HG02943 (cell line): ENCODE data around the gene CUBN.
"Not testable (repeated sequence)": the region's sequence is repeated elsewhere in the genome, so short reads cannot be mapped to it uniquely, and the experiment has no call there.

ENCODE experiments used
- ATAC-seq: cut with Tn5 transposase; IDR thresholded peaks from one replicate; pipeline ENCODE4 v1.9.1; 2021; ENCODE audit warnings: mild to moderate bottlenecking, low read depth, moderate library complexity; ENCODE audit not compliant: unreplicated experiment

CUBN gene

DNA sequence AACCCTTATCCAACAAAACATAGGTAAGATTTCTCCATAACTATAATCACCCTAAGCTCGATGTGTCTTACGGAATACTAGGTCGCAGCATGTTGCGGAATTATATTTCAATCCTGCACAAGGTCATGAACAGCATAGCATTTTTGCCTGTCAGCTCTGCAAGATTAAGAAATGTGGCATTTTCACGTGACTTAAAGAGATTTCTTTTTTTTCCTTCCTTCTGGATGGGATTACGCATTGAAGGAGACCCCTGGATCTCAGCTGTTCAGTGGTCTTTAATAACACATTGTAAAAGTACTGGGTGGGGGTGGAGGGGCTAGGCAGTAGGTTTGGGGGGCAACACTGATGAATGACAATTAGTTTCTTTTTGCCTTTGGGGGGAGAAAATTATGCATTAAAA lies 106.7 kb downstream of the CUBN start:
- ATAC-seq: no peak

DNA sequence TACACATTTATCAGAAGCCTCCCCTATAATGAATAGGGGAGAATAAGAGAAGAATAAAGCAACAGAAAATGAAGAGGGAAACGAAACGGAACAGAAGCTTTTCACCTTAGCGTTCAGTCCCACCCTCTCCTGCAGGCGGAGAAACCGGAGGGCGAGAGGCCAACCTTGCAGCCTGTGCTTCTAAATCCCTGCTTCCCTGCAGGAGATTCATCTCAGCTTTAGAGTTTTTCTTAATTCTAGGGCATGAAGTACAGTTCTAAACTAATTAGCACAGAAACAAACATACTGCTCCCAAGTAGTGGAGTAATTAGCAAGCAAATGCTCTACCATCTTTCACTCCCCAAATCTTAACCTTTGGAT lies 107.2 kb downstream of the CUBN start:
- ATAC-seq: no peak

- no peak for ATAC-seq
Measured at GRCh38 chr10:17021656-17022465, 107.8 kb downstream of the CUBN start.

- ATAC-seq: no peak
Measured at GRCh38 chr10:17019696-17020095, 109.9 kb downstream of the CUBN start.

DNA sequence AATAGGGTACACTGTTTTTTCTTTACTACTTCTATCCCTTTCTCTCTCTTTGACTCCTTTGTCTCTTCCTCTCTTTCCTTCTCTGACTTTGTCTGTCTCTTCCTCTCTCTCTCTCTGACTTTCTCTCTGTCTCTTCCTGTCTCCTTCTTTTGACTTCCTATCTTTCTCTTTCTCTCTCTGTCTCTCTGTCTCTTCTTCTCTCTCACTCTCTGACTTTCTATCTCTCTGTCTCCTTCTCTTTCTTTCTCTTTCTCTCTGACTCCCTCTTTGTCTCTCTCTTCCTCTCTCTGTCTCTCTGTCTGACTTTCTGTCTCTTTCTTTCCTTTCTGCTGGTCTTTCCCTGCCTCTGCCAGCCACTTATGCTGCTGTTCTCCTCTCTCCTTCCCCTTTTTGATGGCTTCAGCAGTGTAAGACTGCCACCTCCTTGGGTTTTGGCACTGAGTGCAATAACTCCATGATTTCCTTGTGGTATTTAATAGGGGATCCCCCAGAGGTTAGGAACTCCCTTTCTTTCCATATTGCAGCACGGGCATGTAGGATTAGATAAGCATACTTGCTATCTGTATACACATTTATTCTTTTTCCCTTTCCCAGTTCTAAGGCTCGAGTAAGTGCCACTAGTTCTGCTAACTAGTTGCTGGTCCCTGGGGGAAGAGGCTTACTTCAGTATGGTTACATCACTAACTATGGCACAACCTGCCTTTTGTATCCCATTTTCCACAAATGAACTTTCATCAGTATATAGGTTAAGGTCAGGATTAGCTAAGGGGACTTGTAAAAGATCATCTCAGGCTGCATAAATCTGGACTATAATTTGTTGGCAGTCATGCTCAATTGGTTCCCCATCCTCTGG lies 116.3 kb downstream of the CUBN start:
- not testable (repeated sequence) for ATAC-seq

GRCh38 chr10:17012731-17013130 lies 116.9 kb downstream of the CUBN start:
- ATAC-seq: not testable (repeated sequence)

GRCh38 chr10:17010363-17011145 lies 119.1 kb downstream of the CUBN start:
- no peak for ATAC-seq

DNA sequence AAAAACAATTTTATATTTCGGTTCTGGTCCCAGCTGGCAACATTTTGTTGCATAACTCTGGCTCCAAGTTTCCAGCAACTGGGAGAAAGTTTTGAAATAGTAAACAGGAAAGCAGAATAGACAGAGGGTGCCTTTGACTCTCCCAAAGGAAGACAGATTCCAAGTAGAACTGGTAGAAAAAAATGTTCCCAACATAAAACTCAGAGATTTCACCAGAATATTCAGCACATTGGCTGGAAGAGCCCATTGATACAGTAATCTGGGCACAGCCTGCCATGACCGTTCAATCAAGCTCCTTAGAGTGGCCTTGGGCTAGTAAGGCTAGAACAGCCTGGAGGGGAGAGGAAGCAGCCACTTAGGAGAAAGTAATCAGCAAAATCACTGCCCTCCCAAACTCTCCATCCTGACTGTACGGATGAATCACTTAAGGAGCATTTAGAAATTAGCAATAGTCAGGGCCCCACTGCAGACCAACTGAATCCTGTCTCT lies 120.4 kb downstream of the CUBN start:
- ATAC-seq: no peak

- no peak for ATAC-seq
Measured at GRCh38 chr10:17007418-17007770, 122.2 kb downstream of the CUBN start.

GRCh38 chr10:17006631-17007417 lies 122.8 kb downstream of the CUBN start:
- ATAC-seq: no peak

DNA sequence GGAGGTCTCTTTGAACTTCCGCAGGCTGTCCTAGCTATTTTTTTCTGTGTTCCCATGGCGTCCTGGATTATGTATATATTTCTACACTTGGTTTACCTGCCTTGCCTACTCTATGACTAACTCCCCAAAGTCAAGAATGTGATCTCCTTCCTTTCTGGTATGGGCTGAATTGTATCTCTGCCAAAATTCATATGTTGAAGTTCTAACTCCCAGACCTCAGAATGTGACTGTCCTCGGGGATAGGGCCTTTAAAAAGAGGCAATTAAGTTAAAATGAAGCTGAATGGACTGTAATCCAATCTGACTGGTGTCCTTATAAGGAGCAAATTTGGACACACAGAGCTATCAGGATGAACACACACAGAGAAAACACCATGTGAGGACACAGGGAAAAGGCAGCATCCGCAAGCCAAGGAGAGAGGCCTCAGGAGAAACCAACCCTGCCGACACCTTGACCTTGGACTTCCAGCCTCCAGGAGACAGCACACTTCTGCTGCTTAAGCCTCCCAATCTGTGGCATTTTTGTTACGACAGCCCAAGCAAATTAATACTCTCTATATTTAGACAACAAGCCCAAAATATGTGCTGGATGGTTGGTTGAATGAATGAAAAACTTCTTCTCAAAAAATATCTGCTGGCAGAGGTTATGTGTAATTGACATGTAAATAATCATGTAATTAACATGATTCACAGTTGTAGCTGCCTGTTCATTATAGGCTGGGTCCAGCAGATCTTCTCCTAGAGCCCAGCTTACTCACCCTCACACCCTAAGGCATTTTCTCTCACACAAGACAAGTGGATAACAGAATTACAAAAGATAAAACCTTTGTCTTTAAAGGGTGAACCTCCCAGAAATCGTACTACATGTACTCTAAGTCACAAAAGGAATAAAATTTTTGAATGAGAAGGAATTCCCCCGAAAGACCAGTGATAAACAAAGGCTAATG lies 123.7 kb downstream of the CUBN start:
- no peak for ATAC-seq

GRCh38 chr10:17004801-17005380 lies 124.7 kb downstream of the CUBN start:
- no peak for ATAC-seq

DNA sequence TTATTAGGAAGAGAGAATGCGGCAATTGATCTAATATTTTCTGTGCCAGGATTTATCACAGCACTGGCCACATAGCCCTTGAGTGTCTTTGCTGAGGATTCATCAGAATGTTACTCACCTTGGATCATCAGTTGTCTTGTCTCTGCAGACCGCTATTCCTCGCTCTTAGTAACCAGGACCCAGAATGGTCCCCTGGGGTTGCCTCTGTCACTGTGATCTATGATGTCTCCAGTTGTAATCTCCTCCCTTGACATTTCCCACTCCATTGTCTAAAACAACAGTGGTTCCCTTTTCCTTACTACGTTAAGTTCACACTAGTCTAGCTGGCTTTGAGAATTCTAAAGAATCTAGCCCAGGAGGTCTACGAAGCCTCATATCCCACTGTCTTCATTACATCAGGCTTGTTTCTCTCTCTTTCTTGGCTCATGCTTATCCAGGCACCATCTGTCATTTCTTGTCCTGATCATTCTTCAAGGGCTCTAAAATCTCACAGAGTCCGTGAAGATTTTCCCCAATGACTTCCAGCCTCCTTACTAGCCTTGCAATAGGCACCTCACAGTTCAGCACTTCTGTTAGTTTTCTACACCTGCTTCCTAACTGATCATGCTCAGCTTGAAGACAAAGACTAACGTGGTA lies 125.8 kb downstream of the CUBN start:
- no peak for ATAC-seq

DNA sequence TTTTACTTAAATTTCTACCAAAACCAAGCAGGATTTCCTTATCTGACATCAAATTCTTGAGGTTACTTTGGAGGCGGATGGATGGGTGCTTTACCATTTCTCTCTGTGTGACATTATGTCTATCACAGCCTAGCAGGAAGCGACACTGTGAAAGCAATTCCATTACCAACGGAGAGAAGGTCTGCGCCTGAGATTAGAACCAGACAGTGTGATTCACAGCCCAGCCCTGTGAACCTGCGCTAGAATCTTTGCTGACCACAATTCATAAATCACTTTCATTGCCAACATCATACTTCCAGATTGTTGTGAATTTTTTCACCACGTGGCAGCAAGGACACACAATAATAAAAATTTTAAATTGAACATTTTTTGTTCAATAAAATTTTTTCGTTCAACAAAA lies 126.5 kb downstream of the CUBN start:
- ATAC-seq: no peak

DNA sequence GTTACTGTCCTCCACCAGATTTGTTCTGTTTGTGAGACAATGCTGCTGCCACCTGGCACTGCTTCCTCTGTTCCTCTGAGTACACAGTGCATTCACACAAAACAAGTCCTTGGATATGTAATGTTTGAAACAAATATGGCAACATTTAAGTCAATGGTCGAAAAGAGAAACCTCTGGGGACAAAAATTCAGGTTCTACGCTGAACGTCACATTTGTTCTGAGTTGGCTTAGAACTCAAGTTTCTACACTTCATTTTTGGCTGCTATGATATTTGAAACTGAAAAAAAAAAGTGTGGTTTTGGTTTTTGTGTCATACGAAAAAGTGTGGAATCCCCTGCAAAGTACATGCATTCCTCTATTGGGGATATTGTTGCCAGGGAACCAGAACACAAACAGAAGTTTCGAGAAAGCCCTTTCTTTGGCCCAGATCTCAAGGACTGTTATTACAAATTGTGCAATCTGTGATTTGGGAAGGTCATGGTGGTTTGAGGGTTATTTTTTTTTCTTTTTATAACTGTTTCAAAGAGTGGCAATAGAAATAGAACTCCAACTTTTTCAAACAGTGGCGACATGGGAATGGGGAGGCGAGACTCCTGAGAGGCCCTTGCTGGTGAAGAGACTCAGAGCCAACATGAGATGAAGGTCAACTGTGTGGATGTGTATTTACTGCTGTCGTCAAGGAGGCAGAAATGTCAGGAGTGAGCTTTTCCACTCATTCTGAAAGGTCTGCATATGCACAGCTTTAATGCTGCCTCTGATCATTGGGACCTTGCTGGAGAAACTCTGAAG lies 127.5 kb downstream of the CUBN start:
- no peak for ATAC-seq

DNA sequence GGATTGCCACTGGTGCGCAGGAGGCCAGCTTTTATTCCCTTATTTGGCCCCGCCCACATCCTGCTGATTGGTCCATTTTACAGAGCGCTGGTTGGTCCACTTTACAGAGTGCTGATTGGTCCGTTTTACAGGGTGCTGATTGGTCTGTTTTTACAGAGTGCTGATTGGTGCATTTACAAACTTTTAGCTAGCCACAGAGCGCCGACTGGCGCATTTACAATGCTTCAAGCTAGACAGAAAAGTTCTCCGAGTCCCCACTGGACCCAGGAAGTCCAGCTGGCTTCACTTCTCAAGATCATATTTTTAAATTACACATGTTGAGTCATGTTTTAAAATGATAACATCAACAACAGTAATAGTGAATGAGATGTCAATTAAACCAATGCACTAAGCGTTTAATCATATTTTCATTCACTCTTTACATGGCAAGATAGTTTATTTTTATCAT lies 128.3 kb downstream of the CUBN start:
- ATAC-seq: no peak

DNA sequence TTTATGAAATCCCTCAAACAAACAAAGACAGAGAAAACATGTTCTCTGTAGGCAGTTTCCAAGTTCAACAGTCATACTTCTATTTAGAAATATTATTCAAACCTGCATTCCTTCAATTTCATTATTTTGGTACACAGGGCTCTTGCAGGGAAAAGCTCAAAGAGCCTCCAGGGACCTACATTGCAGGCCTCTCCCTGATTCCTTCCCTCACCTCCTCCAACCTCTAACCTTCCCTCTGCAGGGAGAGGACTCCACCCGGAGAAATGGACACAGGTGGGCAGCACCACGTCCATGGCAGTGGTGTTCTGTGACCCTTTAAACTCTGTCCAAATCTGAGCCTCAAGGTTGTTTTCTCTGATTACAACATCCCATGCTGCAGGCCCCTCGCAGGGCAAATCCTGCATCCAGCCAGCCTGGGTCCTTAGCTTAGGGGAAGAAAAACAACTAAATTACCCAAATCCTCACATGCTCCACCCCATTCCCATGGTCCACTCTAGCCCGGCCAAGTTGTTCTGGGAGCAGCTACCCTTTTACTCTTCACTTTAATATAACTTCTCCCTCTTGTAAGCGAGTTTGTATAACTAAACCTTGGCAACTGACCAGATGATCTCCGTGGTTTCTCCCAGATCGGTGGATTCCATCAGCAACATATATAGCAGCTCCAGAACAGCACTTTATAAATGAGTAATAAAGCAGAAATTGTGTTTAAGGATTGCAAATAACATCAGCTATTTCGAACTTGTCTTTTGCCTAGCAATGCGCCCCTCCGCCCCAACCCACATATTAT lies 129.8 kb downstream of the CUBN start:
- ATAC-seq: no peak
